H9 (cell line): Measurements from ENCODE around the gene TMEM234. TPM values are rescaled to one million over a fixed set of nuclear protein-coding genes. Genes with fewer than 3 reads are reported as not detected.

Source experiments
- DNase-seq: peaks from one replicate; pipeline ENCODE4 v3.0.0-alpha.2; 2017
- H2AFZ ChIP-seq: one replicate; pipeline ENCODE4 v1.6.1; 2013; ENCODE audit warnings: mild to moderate bottlenecking, low read length, control low read depth, moderate library complexity
- H2AK5ac ChIP-seq: 2 replicates; pipeline ENCODE4 v1.6.1; 2013; ENCODE audit warnings: low read length, control low read depth, mixed read lengths; ENCODE audit not compliant: insufficient read length
- H2BK120ac ChIP-seq: one replicate; pipeline ENCODE4 v1.6.1; 2013; ENCODE audit warnings: low read depth, mild to moderate bottlenecking, low read length, control low read depth, inconsistent platforms; ENCODE audit not compliant: poor library complexity, severe bottlenecking
- H2BK12ac ChIP-seq: 2 replicates; pipeline ENCODE4 v1.6.1; 2013; ENCODE audit warnings: low read length, control low read depth, mixed read lengths, low read depth; ENCODE audit not compliant: insufficient read length
- H2BK15ac ChIP-seq: 2 replicates; pipeline ENCODE4 v1.6.1; 2013; ENCODE audit warnings: low read depth, low read length, control low read depth
- H2BK20ac ChIP-seq: one replicate; pipeline ENCODE4 v1.6.1; 2013; ENCODE audit warnings: low read depth, mild to moderate bottlenecking, low read length, control low read depth, inconsistent platforms; ENCODE audit not compliant: poor library complexity, severe bottlenecking
- H2BK5ac ChIP-seq: 2 replicates; pipeline ENCODE4 v1.6.1; 2013; ENCODE audit warnings: low read length, control low read depth, mixed read lengths; ENCODE audit not compliant: insufficient read length
- H3K14ac ChIP-seq: 2 replicates; pipeline ENCODE4 v1.6.1; 2013; ENCODE audit warnings: low read length, control low read depth; ENCODE audit not compliant: insufficient read depth
- H3K18ac ChIP-seq: 2 replicates; pipeline ENCODE4 v1.6.1; 2013; ENCODE audit warnings: low read depth, mild to moderate bottlenecking, mixed read lengths, low read length, control low read depth; ENCODE audit not compliant: insufficient read length
- H3K23ac ChIP-seq: 2 replicates; pipeline ENCODE4 v1.6.1; 2013; ENCODE audit warnings: low read length, control low read depth, mixed read lengths, low read depth; ENCODE audit not compliant: insufficient read length
- H3K23me2 ChIP-seq: 2 replicates; pipeline ENCODE4 v1.6.1; 2013; ENCODE audit warnings: low read depth, mild to moderate bottlenecking, mixed read lengths, low read length, control low read depth; ENCODE audit not compliant: insufficient read length, poor library complexity, severe bottlenecking
- H3K27ac ChIP-seq: 2 replicates; pipeline ENCODE4 v1.5.1; 2013; ENCODE audit warnings: low read length, control low read depth, mixed read lengths, low read depth; ENCODE audit not compliant: insufficient read length
- H3K27me3 ChIP-seq: 2 replicates; pipeline ENCODE4 v1.6.1; 2013; ENCODE audit warnings: low read length, control low read depth, inconsistent platforms; ENCODE audit not compliant: insufficient read depth
- H3K4ac ChIP-seq: 2 replicates; pipeline ENCODE4 v1.6.1; 2013; ENCODE audit warnings: low read depth, mild to moderate bottlenecking, control low read depth, inconsistent platforms, low read length, moderate library complexity
- H3K4me1 ChIP-seq: 2 replicates; pipeline ENCODE4 v1.6.1; 2013; ENCODE audit warnings: low read length, control low read depth, inconsistent platforms; ENCODE audit not compliant: insufficient read depth
- H3K4me2 ChIP-seq: 2 replicates; pipeline ENCODE4 v1.6.1; 2013; ENCODE audit warnings: low read length, control low read depth, mixed read lengths; ENCODE audit not compliant: insufficient read length, insufficient read depth
- H3K56ac ChIP-seq: 2 replicates; pipeline ENCODE4 v1.6.1; 2013; ENCODE audit warnings: low read depth, mild to moderate bottlenecking, mixed read lengths, low read length, control low read depth; ENCODE audit not compliant: insufficient read length
- H3K79me1 ChIP-seq: 2 replicates; pipeline ENCODE4 v1.6.1; 2013; ENCODE audit warnings: low read depth, mild to moderate bottlenecking, moderate library complexity, low read length, control low read depth, inconsistent platforms; ENCODE audit not compliant: insufficient read depth, poor library complexity, severe bottlenecking
- H3K79me2 ChIP-seq: 2 replicates; pipeline ENCODE4 v1.6.1; 2013; ENCODE audit warnings: low read length, control low read depth, inconsistent platforms; ENCODE audit not compliant: insufficient read depth
- H3K9ac ChIP-seq: 2 replicates; pipeline ENCODE4 v1.6.1; 2013; ENCODE audit warnings: low read length, control low read depth, mixed read lengths; ENCODE audit not compliant: insufficient read length; ENCODE audit errors: extremely low read depth
- H3K9me3 ChIP-seq: one replicate; pipeline ENCODE4 v1.6.1; 2013; ENCODE audit warnings: low read depth, low read length, inconsistent platforms; ENCODE audit not compliant: control insufficient read depth
- H3T11ph ChIP-seq: one replicate; pipeline ENCODE4 v1.6.1; 2013; ENCODE audit warnings: mild to moderate bottlenecking, low read length, control low read depth, inconsistent platforms
- H4K20me1 ChIP-seq: one replicate; pipeline ENCODE4 v1.6.1; 2013; ENCODE audit not compliant: control insufficient read depth, insufficient read length, insufficient read depth
- H4K5ac ChIP-seq: 2 replicates; pipeline ENCODE4 v1.6.1; 2013; ENCODE audit warnings: low read depth, mild to moderate bottlenecking, mixed read lengths, low read length, control low read depth; ENCODE audit not compliant: insufficient read length
- H4K8ac ChIP-seq: replicated peaks from 2 replicates; pipeline ENCODE4 v1.6.1; 2013; ENCODE audit warnings: low read length, control low read depth, mixed read lengths, low read depth; ENCODE audit not compliant: insufficient read length
- H4K91ac ChIP-seq: 2 replicates; pipeline ENCODE4 v1.6.1; 2013; ENCODE audit warnings: low read depth, mild to moderate bottlenecking, moderate library complexity, mixed read lengths, low read length, control low read depth; ENCODE audit not compliant: insufficient read length
- H3K27ac Mint-ChIP-seq, 3 experiments: 2 replicates in 2 of 3; 3 replicates in 1 of 3; pipeline ENCODE4 v1.8.0; 2020 to 2021; ENCODE audit warnings: mixed read lengths in 3 of 3, mild to moderate bottlenecking in 1 of 3, moderate library complexity in 1 of 3
- H3K27me3 Mint-ChIP-seq: 2 replicates; pipeline ENCODE4 v1.8.0; 2021; ENCODE audit warnings: low read depth, mild to moderate bottlenecking, moderate library complexity, mixed read lengths
- H3K36me3 Mint-ChIP-seq, 3 experiments: 2 replicates in 2 of 3; 3 replicates in 1 of 3; pipeline ENCODE4 v1.8.0; 2020 to 2021; ENCODE audit warnings: low read depth in 3 of 3, mixed read lengths in 3 of 3; ENCODE audit not compliant: insufficient read depth in 1 of 3
- H3K4me1 Mint-ChIP-seq, 2 experiments: 2 replicates each; pipeline ENCODE4 v1.8.0; 2020; ENCODE audit warnings: mixed read lengths in 2 of 2
- H3K4me3 Mint-ChIP-seq, 2 experiments: 2 replicates in 1 of 2; 3 replicates in 1 of 2; pipeline ENCODE4 v1.8.0; 2020 to 2021; ENCODE audit warnings: mild to moderate bottlenecking in 2 of 2, mixed read lengths in 2 of 2, moderate library complexity in 1 of 2
- H3K9me3 Mint-ChIP-seq, 2 experiments: 2 replicates in 1 of 2; 3 replicates in 1 of 2; pipeline ENCODE4 v1.8.0; 2020; ENCODE audit warnings: mild to moderate bottlenecking in 2 of 2, mixed read lengths in 2 of 2, moderate library complexity in 1 of 2
- CTCF ChIP-seq: fragments of 200-600 bp; sonication (generic); conservative IDR thresholded peaks from 3 replicates; pipeline ENCODE4 v1.8.0; 2021; ENCODE audit warnings: antibody characterized with exemption, mild to moderate bottlenecking
- WGBS: extraction: QIAGEN DNeasy Blood & Tissue Kit; methylation state at CpG from one replicate; pipeline ENCODE4 v1.1.7; 2013; ENCODE audit warnings: missing lambda C conversion rate, low lambda C conversion rate, mixed read lengths; ENCODE audit not compliant: insufficient read length; ENCODE audit errors: extremely low coverage; 5-methylcytosine and 5-hydroxymethylcytosine counted together
- total RNA-seq: library from RNA; stranded (reverse); gene quantifications from 2 replicates; pipeline ENCODE4 v1.2.1, GENCODE V29; 2021

Gene TMEM234
- total RNA-seq, 1 experiment from 2014 or later: 19.7 TPM

GRCh38 chr1:32221581-32221979 lies 573 bp downstream of the TMEM234 start:
- Histone ChIP-seq H3K4ac (no peak overlapping the region), H4K8ac (no peak overlapping the region), H3T11ph (no peak overlapping the region), H4K20me1 (no peaks in the 10 kb centered on the region), H3K23me2 (peaks cover 7% of the 10 kb centered on the region), H3K4me1 (peaks cover 7% of the 10 kb centered on the region; the same call in 1 of the 2 replicates), H2AK5ac (no peak overlapping the region), H2BK5ac (no peak overlapping the region), H3K23ac (no peak overlapping the region), H2BK120ac (no peak overlapping the region), H3K27ac (no peak overlapping the region), H3K79me1 (no peaks in the 10 kb centered on the region), H2BK20ac (no peak overlapping the region), H2BK12ac (no peak overlapping the region), H4K5ac (no peak overlapping the region), H3K9ac (peak overlapping the region; percentile 35), H3K9me3 (no peaks in the 10 kb centered on the region), H3K4me2 (peak overlapping the region; percentile 79), H3K79me2 (peaks cover 3% of the 10 kb centered on the region; the same call in 1 of the 2 replicates), H2BK15ac (no peak overlapping the region), H2AFZ (no peak overlapping the region), H3K14ac (no peak overlapping the region), H3K27me3 (no peaks in the 10 kb centered on the region), H3K56ac (no peak overlapping the region), H4K91ac (no peak overlapping the region), H3K18ac (no peak overlapping the region)
- Mint-ChIP-seq H3K9me3 (no peaks in the 10 kb centered on the region), H3K36me3 (peaks cover 25 to 46% (median 38%) of the 10 kb centered on the region in 3 experiments), H3K4me3 (peak overlapping the region; percentile 98), H3K27me3 (no peaks in the 10 kb centered on the region), H3K27ac (peak overlapping the region; percentile 83 to 99 (median 93); a peak in 6 of 7 replicates), H3K4me1 (peaks cover 17 to 25% of the 10 kb centered on the region in 2 experiments)
- TF ChIP-seq CTCF: no peak
- no CpG with 5 or more reads among the region's 13 CpGs for WGBS
- DNase-seq: no peak
